ENCODE data around the gene TTLL4.
"Not testable (repeated sequence)": the region's sequence is repeated elsewhere in the genome, so short reads cannot be mapped to it uniquely, and the experiment has no call there.

TTLL4 gene

DNA sequence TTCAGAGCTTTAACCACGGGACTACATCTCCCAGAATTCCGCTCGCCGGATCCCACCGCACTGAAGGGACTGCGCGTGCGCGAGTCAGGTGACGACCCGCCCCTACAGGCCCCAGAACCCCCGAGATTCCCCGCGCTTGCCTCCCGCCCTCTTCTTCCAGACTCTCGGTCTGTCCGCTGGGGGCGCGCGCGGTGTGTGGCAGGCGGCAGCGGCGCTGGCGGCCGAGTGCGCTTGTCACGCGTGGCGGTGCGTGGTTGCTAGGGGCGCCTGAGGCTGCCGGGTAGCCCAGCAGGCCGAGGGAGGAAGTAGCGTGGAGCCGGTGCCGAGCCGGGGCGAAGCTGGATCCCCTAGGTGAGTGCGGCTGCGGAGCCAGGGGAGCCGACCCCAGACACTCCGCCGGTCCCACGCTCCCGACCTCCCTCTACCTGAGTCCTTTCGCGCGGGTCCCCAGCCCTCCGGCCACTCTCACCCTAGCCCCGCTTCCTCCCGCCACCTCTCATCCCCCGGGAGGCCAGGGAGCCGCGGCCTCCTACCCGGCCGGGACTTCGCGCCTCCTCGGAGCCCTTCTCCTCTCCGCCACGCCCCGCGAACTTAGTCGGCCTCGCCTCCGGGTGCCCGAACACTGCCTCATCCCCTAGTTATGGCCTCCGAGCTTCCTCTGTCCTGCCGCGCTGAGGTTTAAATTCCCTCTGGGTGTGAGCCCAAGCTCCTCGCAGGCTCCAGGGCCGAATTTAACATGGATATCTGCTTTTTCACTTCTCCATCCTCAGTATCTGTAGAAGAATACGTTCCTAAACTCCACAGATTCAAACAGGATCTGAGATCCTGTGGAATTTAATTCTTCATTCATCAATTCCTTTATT, at the start of gene TTLL4:
Gene TTLL4 (plus strand): TSS at position 149 of the 863 bp plus-strand sequence. CDS start 26,842 bp downstream, outside the sequence.
- in situ Hi-C loops (cut with MboI; ENCODE audit: low sequenced_read_pairs), result no loop called here

DNA sequence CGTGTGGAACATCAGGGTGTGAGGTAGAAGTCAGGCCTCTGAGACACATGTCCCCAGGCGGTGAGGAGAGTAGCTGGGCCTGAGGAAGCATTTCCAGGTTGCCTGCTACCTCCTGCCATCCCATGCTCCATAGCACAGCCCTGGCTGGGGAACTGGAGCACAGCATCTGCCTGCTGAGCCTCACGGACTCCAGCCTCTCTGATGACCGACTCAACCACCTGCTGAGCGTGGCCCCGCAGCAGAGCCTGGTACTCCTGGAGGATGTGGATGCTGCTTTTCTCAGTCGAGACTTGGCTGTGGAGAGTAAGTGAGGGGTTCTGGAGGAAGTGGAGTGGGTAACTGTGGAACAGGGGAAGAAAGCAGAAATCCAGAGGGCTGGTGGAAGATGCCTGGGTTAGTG, 48.3 kb upstream of the TTLL4 start:
- in situ Hi-C loops (cut with MboI; ENCODE audit: low sequenced_read_pairs), result no loop called here

DNA sequence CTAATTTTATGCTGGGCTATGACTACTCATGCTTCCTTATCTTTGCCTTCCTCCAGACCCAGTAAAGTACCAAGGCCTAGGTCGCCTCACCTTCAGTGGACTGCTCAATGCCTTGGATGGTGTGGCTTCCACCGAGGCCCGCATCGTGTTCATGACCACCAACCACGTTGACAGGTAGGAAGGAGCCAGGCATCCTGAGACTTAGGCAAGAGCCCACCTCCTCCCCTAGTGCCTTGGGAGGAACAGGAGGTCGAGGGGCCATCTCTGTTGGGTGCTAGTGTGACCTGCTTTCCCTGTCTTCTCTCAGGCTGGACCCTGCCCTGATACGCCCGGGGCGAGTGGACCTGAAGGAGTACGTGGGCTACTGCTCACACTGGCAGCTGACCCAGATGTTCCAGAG, 47.8 kb upstream of the TTLL4 start:
- in situ Hi-C loops (cut with MboI; ENCODE audit: low sequenced_read_pairs), result no loop called here

GRCh38 chr2:218663901-218664300, 46.7 kb upstream of the TTLL4 start:
- in situ Hi-C loops (cut with MboI; ENCODE audit: low sequenced_read_pairs), result no loop called here

GRCh38 chr2:218664653-218665052, 46.0 kb upstream of the TTLL4 start:
- in situ Hi-C loops (cut with MboI; ENCODE audit: low sequenced_read_pairs), result no loop called here

DNA sequence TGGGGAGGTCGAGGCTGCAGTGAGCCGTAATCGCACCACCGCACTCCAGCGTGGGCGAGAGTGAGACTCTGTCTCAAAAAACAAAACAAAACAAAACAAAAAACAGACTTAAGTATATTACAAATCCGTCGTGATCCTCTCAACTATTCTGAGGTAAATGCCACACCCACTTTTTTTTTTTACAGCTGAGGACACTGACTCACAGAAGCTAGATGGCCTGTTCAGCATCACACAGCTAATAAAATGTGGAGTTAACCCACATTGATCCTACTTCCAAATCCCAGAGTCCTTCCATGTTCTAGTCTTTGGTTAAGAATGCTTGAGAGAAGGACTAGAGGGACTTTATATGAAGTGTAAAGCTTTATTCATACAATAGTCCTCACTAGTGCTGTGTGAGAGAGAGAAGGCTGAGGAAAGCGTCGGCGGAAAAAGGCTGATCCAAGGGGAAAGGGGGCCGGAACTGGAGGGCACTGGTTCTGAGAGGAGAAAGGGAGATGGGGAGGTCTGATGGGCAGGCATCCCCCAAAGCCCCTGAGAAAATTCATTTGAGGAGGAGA, 39.5 kb upstream of the TTLL4 start:
- in situ Hi-C loops (cut with MboI; ENCODE audit: low sequenced_read_pairs), result no loop called here

GRCh38 chr2:218671654-218672566, 38.7 kb upstream of the TTLL4 start, which contains the start of the genes RNF25 and STK36:
Gene RNF25, minus strand, starts transcription at chr2:218672002. Its CDS starts 32 bp downstream, at chr2:218671970.
Gene STK36, plus strand, starts transcription at chr2:218672086. Its CDS starts 744 bp downstream, at chr2:218672830.
- in situ Hi-C loops (cut with MboI; ENCODE audit: low sequenced_read_pairs), result no loop called here

GRCh38 chr2:218679119-218679518, 31.5 kb upstream of the TTLL4 start:
- in situ Hi-C loops (cut with MboI; ENCODE audit: low sequenced_read_pairs), result no loop called here

DNA sequence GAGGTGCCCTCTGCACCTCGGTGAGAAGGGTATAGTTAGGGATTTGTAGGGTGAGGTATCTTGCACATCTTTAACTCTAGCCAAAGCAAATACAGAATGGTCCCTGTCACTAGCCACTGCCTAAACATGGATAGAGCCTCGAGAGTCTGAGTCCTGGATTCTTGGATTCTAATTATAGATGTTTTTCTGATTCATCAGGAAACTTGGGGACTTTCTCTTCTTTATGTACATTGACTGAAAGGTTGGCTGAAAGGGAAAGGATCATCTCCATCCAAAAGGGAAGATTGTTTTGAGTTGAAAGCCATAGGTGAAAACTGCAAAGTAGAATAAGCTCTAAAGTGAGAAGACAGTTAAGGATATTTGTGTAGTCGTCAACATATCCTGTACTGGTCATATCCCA, 30.6 kb upstream of the TTLL4 start:
- in situ Hi-C loops (cut with MboI; ENCODE audit: low sequenced_read_pairs), result no loop called here

- in situ Hi-C loops (cut with MboI; ENCODE audit: low sequenced_read_pairs), result not testable (repeated sequence)
These were observed 23.1 kb upstream of the TTLL4 start for GRCh38 chr2:218687400-218688060.

GRCh38 chr2:218691234-218691633, 19.4 kb upstream of the TTLL4 start:
- in situ Hi-C loops (cut with MboI; ENCODE audit: low sequenced_read_pairs), result no loop called here

DNA sequence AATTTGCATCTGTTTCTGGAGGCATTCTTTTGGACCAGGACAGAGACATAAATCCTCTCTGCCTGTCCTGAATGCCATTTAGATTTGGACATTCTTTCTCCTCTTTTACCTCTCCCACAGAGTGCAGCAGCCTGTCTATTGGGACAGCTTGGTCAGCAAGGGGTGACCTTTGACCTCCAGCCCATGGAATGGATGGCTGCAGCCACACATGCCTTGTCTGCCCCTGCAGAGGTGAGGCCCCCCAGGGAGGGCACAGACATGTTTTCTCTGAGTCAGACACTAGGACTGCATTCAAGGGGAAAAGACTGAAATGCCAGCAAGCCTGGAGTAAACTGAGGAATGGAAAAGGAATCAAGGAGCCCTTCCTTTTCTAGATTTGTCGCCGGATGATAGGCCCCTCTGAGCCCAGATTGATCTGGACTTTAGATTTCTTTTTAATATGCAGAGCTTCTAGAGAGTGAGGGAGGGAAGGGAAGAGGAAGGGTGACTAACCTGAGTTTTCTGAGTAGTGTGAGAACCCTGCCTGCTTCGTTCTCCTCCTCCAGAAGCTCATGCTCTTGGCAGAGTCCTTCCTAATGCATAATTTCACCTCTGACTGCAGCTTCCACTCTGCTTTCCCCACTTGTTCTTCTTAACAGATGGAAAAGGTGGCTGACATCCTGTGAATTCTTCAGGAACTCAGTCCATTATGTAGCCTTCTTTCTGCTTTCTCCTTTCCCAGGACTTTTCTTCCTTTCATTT, 16.1 kb upstream of the TTLL4 start:
- in situ Hi-C loops (cut with MboI; ENCODE audit: low sequenced_read_pairs), result no loop called here

DNA sequence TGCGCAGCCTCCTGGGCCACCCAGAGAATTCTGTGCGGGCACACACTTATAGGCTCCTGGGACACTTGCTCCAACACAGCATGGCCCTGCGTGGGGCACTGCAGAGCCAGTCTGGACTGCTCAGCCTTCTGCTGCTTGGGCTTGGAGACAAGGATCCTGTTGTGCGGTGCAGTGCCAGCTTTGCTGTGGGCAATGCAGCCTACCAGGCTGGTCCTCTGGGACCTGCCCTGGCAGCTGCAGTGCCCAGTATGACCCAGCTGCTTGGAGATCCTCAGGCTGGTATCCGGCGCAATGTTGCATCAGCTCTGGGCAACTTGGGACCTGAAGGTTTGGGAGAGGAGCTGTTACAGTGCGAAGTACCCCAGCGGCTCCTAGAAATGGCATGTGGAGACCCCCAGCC, 11.8 kb upstream of the TTLL4 start:
- in situ Hi-C loops (cut with MboI; ENCODE audit: low sequenced_read_pairs), result no loop called here

DNA sequence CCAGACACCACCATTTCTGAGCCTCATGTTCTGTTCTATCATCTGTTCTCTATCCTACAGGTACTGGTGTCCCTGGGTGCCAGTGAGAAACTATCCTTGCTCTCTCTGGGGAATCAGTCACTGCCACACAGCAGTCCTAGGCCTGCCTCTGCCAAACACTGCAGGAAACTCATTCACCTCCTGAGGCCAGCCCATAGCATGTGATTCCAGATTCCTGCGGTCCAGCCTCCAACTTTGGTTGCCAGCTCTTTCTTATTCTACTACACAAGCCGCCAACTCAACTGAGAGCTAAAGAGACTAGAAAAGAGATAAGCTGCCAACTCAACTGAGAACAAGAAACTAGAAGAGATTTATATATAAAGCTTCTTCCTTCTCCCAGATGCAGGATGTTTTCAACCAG, 8.8 kb upstream of the TTLL4 start:
- in situ Hi-C loops (cut with MboI; ENCODE audit: low sequenced_read_pairs), result no loop called here

GRCh38 chr2:218703341-218703740, 7.3 kb upstream of the TTLL4 start:
- in situ Hi-C loops (cut with MboI; ENCODE audit: low sequenced_read_pairs), result no loop called here

GRCh38 chr2:218708086-218708485, 2.5 kb upstream of the TTLL4 start:
- in situ Hi-C loops (cut with MboI; ENCODE audit: low sequenced_read_pairs), result no loop called here

DNA sequence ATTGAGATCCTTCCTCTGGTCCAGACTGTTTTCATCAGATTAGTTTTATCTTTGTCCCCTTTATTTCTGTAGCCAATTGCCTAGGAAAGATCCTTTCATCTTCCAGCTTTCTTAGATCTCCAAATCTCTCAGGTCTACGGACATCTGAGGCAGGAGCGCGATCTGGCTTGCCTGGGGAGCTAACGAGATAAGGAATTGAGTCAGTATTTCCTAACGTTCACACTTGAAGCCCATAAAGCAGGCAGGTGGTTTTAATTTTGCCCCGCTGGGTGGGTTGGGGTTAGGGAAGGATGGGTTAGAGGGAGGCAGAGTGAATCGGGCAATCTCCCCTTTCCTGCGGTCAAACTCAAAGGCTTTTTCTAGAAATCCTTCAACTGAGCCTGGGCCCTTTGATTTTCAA, 727 bp upstream of the TTLL4 start:
- in situ Hi-C loops (cut with MboI; ENCODE audit: low sequenced_read_pairs), result no loop called here

DNA sequence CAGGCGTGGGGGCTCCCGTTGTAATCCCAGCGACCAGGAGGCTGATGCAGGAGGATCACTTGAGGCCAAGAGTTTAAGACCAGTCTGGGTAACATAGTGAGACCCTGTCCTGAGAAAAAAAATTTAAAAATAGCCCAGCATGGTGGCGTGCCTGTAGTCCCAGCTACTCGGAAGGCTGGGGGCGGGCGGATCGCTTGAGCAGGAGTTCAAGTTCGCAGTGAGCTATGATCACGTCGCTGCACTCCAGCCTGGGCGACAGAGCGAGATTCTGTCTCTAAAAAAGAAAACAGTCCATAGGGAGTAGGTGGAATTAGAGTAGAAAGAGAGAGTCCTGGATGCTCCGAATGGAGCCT, 325 bp upstream of the TTLL4 start:
- in situ Hi-C loops (cut with MboI; ENCODE audit: low sequenced_read_pairs), result no loop called here

GRCh38 chr2:218711550-218711929, 905 bp downstream of the TTLL4 start:
- in situ Hi-C loops (cut with MboI; ENCODE audit: low sequenced_read_pairs), result no loop called here

DNA sequence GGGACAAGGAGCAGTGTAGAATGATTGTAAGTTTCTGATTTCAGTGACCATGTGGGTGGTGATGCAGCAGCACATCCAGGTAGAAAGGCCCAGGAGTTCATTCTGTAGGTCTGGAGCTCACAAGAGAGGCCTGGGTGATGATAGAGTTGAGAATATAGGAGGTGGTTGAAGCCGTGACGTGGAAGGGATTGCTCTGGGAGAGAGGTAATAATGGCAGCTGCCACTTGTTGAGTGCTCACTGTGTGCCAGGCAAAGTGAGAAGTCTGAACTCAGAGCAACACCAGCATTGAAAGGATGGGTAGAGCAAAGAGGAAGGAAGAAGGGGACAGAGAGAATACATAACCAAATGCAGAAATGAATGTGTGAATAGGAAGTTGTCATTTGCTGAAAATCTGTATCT, 3.3 kb downstream of the TTLL4 start:
- in situ Hi-C loops (cut with MboI; ENCODE audit: low sequenced_read_pairs), result no loop called here

Measured in HL-60/S4 treated with phorbol 12-myristate 13-acetate at 8.2 ng/mL for 4 days and 3 days (cell line).